Measurements from ENCODE around the gene VSIG10L.

The VSIG10L gene

DNA sequence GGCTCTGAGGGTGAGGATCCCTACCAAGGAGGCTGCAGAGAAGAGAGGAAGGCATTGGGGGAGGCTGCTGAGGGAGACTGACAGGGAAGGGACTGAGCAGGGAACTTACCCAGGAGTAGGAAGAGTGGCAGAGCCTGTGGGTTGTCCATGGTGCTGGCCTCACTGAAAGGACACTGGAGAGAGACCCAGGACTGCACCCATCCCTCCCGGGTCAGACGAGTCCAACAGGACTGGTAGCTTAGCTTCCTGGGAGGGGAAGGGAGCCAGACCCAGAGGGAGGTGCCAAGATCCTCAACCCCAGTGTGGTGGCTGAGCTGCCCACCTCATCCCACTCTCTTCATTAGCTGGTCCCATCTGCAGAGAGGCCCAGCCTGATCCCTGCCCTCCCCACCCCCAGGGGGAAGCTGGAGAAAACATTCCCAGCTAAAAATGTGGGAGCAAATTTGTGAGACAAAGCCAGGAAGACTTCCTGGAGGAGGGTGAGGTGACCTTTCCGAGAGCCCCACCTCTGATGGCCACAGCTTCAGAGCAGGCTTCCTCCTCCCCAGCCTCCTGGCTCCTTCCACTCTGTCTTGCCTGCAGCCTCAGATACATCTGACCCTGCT, at the start of gene VSIG10L:
TSS of gene VSIG10L (minus strand) at position 164 of the 605 bp plus-strand sequence. CDS start at position 149, 15 bp downstream.
- in situ Hi-C loops (cut with MboI; ENCODE audit: low pct_unique_long_range_greater_than_20kb, low sequenced_read_pairs): no loop called here

DNA sequence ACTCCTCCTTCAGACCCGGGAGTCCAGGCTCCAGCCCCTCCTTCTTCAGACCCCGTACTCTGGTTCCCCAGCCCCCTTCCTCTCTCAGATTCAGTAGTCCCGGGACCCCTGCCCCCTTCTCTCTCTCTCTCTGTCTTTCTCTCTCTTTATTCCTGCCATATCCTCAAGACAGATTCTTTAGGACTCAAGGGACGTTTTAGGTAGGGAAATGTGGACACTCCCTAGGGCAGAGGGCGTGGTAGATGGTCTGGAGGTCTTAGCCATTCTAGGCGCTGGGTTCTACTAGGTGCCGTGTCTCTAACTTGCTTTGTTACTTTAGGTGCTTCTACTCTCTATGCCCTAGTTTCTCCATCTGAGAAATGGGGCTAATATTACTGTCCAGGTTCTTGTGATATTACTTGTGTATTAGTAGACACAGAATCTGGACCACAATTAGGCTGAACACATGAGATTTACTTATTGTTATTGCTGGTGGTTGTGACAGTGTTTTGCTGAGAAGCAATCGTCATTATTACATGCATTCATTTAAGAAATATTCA, 49.2 kb upstream of the VSIG10L start:
- in situ Hi-C loops (cut with MboI; ENCODE audit: low pct_unique_long_range_greater_than_20kb, low sequenced_read_pairs): no loop called here
- no peak for DNase-seq

More for the DNA sequence above, at the start of gene VSIG10L:
- no peak for DNase-seq

DNA sequence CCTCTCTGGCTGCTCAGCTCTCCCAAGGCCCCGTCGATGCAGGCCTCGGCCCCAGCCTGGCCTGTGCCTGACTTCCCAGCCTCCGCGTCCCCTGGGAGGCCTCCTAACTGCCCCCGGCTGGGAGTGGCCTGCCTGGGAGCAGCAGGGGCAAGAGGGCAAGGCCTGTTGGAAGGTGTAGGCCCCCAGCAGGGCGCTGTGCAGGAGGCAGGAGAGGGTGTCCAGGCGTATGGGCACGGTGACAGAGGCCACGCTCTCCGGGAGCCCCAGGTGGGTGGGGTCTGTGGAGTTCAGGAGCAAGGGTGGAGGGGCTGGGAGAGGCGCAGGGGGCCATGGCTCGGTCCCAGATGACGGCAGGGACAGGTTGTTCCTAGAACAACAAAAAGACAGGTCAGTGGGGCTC, 47.2 kb upstream of the VSIG10L start:
- no peak for DNase-seq
- in situ Hi-C loops (cut with MboI; ENCODE audit: low pct_unique_long_range_greater_than_20kb, low sequenced_read_pairs): no loop called here

DNA sequence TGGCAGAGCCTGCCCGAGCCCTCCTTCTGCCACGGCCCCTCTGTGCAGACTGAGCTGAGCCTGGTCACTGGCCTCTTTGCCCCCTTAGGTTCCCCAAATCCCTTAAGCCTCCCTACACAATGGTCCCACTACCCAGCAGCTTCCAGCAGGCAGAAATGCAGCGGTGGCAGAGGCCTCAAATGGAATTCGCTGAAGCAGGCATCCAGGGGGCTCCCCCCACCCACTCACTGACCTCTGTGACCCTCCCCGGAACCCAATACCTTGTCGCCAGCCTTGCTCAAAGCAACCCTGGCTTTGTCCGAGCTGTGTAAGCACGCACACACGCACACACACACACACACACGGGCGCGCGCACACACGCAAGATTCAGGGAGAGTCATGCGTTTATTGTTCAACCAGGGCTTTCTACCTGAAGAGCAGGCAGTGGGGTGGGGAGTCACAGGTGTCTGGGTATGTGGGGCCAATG, 46.0 kb upstream of the VSIG10L start, which contains the start of gene LIM2:
TSS of gene LIM2 (minus strand) at position 51 of the 466 bp plus-strand sequence. CDS start 531 bp downstream, outside the sequence.
- in situ Hi-C loops (cut with MboI; ENCODE audit: low pct_unique_long_range_greater_than_20kb, low sequenced_read_pairs): no loop called here
- DNase-seq: no peak

DNA sequence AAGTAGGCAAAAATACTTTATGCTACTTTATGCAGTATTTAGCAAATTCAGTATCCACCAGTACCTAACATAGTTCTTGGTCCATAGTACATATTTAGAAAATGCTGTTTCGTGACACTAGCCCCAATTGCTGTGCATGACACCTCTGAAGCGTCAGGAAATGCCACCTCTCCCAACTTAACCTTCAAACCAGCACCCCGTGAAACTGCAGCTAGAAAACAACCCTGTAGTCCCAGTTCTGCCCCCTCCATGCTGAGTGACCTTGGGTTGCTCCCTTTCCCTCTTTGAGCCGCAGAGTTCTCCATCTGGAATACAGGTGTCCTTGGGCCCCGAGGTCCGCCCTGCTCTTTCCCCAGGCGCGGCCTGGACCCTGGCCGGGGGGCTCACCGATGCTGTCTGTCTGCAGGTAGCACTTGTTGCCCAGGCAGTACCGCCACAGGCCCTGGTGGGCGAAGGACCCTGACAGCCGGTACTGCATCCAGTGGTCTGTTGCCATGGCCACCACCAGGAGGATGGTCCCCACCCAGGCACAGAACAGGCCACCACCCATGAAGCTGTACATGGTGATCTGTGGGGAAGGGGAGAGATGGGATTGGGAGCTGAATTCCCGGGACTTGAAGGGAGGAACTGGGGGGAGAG, 45.1 kb upstream of the VSIG10L start:
- DNase-seq: no peak
- in situ Hi-C loops (cut with MboI; ENCODE audit: low pct_unique_long_range_greater_than_20kb, low sequenced_read_pairs): no loop called here

DNA sequence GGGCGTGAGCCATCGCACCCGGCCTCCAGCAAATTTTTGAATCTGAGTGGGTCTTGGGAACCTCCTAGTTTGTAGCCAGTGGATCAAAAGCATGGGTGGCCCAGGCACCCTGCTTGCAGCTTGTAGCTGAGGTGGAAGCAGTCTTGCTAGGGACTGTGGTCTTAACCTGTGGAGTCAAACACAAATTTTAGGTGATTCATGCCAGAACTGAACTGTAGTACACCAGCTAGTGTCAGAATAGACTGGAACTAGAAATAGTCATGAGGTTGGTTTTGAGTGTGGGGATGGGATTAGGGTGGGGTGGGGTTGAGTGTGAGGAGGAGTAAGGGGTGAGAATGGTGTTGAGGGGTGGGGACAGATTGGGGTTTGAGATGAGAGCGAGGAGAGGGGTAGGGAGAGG, 40.1 kb upstream of the VSIG10L start:
- in situ Hi-C loops (cut with MboI; ENCODE audit: low pct_unique_long_range_greater_than_20kb, low sequenced_read_pairs): no loop called here
- DNase-seq: no peak

DNA sequence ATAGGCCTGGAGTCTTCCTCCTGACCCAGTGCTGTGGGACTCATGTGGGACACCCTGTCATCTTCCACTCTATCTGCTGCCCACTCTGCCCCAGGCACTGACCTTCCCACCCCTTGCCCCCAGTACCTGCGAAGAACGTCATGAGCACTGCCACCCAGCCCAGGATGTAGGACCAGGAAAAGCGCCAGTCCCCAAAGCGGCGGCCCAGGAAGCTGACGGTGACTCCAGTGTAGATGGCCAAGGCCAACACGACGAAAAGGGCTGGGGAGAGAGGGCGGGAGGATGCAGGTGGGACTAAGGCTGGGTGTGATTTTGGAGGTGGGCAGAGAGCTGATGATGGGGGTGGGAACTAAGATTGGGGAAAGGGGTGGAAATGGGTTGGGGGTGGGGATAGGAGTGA, 38.4 kb upstream of the VSIG10L start:
- in situ Hi-C loops (cut with MboI; ENCODE audit: low pct_unique_long_range_greater_than_20kb, low sequenced_read_pairs): no loop called here
- no peak for DNase-seq

DNA sequence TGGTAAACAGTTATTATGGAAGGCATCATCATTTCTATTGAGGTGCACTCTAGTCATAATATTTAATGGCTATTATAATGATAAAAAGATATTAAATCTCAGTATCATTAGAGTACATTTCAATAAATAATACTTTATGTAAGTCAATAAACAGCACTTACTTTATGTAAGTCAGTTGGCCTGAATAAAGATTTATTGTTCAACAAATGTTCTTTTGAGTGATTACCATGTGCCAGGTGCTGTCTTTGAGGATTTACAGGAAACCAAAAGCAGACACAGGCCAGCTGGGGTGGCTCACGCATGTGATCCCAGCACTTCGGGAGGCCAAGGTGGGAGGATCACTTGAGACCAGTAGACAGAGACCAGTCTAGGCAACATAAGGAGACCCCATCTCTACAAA, 35.5 kb upstream of the VSIG10L start:
- in situ Hi-C loops (cut with MboI; ENCODE audit: low pct_unique_long_range_greater_than_20kb, low sequenced_read_pairs): no loop called here

DNA sequence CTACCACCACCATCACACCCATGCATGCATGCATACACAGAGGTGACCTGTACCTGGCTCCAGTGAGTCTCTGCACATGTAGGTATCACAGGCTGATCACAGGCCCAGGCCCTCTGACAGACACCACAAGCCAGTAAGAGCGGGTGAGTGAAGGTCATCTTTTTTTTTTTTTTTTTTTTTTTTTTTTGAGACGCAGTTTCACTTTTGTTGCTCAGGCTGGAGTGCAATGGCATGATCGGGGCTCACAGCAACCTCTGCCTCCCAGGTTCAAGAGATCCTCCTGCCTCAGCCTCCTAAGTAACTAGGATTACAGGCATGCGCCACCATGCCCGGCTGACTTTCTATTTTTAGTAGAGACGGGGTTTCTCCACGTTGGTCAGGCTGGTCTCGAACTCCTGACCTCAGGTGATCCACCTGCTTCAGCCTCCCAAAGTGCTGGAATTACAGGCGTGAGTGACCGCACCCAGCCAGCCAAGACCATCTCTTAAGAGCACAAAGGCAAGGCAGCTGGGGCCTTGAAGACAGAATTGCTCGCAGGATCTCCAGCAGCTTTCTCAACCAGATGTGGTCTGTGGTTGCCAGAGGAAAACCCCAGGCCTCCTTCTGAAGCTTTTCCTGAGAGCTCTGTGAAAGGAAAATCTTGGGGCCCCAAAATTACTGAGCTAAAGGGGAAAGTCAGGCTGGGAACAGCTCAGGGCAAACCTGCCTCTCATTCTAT, 33.7 kb upstream of the VSIG10L start:
- peak; percentile 37 for DNase-seq
- in situ Hi-C loops (cut with MboI; ENCODE audit: low pct_unique_long_range_greater_than_20kb, low sequenced_read_pairs): no loop called here

More for the DNA sequence above, 35.5 kb upstream of the VSIG10L start:
- DNase-seq: no peak

DNA sequence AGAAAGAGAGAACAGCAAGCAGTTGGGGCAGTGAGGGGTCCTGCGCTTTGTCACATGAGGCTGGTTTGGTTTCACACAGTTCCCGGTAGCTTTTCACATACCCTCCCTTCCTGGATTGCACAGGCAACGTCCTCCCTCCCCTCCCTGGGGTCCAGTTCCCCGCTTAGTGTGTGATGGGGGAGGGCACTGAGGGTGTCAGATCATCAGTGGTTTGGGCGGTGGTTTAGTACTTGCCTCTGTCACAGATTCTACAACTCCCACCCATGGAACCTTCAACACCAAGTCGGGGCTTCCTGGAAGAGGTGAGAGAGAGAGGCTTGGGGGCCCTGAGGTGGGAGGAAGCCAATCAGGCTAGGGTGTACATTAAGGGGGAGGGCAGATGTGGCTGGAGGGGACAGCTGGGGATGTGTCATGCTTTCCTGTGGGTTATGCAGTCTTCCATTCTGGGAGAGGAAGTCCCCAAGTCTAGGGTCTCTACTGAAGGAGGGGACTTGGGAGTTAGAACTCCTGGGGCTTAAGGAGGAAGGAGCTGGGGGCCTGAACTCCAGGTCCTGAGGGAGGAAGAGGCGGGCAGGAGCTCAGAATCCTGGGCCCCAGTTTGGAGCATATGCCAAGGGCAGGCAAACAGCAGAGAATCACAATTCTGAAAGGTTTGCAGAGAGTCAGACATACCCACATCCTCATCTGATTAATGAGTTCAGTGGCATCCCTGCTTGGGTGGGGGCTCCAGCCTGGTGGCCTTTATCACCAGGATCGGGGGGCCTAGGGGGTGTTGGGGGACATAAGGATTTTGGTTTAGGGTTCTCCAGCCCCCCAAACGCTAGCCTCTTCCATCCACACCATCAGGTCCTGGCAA, 30.9 kb upstream of the VSIG10L start, which contains the start of gene NKG7:
TSS of gene NKG7 (minus strand) at position 6 of the 856 bp plus-strand sequence. CDS start 119 bp downstream, outside the sequence.
- in situ Hi-C loops (cut with MboI; ENCODE audit: low pct_unique_long_range_greater_than_20kb, low sequenced_read_pairs): no loop called here
- DNase-seq: peak; percentile 97

DNA sequence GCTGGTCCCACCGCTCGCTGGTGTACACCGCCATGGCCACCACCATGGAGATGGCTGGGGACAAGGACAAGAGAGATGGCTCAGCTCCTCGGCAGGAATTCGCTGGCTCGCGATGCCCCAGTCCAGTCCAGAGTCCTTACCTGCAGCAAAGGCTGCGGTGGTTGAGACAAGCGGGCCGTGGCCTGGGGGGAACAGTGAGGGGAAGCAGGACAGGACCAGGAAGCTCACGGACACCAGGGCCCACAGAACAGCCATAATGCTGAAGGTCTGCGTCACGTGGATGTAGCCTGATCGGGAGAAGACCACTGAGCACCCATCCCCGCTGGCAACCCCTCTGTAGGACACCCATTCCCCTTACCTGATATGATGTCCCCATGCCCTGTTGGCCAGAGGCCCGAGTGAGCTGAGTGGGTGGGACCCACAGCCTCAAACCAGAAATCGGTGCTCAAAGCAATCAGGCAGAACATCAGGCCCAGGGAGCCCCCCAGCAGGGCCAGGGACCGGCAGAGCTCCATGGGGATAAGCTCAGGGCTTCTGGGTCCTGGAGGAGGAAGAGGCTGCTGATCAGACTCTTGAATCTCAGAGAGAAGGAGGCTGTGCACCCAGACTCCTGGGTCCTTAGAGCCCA, 30.2 kb upstream of the VSIG10L start:
- no peak for DNase-seq
- in situ Hi-C loops (cut with MboI; ENCODE audit: low pct_unique_long_range_greater_than_20kb, low sequenced_read_pairs): no loop called here

DNA sequence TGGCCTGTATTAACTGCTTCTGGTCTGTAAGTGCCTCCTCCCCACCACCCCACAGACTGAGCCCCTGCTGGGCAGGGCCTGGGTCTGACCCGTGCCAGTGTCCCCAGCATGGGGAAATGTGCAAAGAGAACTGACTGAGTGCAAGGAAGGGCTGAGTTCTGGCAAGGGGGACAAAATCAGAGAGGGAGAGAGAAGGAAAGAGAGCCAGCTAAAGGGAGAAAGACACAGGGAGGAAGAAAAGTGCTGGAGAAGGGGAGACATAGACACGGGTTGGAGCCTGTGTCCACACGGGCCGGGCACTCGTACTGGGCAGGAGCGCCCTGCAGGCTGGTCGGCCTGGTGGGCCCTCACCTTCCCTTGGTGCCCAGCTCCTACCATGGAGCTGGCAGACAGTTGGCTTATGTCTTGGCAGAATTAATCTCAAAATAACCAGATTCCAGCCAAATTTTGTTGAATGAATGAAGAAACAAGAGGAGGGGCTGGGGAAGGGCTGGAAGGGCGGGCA, 29.3 kb upstream of the VSIG10L start:
- in situ Hi-C loops (cut with MboI; ENCODE audit: low pct_unique_long_range_greater_than_20kb, low sequenced_read_pairs): no loop called here
- no peak for DNase-seq

DNA sequence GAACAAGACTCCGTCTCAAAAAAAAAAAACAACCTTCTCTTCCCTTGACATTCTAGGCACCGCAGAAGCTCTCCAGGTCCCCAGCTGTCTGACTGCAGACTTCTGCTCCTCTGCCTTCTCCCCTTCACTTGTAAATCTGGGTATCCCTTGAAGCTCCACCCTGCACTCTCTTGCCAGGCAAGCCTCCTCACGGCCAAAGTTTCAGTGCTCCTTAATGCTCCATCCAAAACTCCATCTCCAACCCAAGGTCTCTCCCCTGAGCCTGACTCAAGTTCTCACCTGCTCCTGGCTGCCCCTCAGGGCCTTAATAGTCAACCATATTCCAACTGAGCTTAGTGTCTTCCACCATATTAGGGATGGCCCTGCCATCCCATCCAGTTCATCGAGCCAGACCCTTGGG, 28.3 kb upstream of the VSIG10L start:
- in situ Hi-C loops (cut with MboI; ENCODE audit: low pct_unique_long_range_greater_than_20kb, low sequenced_read_pairs): no loop called here
- no peak for DNase-seq

DNA sequence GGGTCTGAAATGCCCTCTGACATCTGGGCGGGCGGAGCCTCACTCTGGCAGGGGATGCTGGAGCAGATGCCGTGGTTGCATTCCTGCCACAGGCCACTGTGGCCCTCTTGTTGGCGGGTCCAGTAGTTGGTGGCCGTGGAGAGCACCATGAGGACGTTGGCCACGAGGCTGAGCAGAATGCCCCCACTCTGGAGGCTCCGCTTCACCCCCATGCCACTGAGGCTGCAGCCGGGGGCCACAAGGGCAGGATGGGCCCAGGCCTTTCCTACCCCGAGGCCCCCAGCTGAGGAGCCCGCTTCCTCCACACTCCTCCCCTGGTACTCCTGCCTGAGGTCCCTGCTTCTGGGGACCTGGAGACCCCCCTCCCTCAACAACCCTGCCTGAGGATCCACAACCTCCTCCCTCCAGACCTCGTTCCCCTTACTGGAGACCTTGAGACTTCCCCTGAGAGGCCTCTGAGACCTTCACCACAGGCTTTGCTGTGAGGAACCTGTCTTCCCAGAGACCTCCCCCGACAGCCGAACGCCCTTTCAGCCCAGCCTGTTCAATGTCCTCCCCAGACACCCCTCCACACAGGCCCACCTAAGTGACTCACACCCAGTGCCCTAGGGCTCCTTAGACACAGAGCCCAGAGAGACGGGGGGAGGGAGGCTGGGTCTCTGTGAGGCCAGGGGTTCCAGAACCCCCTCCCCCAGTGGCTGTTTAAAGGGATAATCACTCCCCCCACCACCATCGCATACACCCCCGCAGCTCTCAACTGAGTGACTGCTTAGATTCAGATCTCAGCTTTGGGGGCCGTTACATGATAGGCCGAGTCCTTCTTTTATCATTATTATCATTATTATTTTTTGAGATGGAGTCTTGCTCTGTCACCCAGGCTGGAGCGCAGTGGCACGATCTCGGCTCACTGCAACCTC, 26.7 kb upstream of the VSIG10L start, which contains the start of gene CLDND2:
TSS of gene CLDND2 (minus strand) at position 638 of the 917 bp plus-strand sequence. CDS start at position 212, 426 bp downstream.
- in situ Hi-C loops (cut with MboI; ENCODE audit: low pct_unique_long_range_greater_than_20kb, low sequenced_read_pairs): no loop called here
- peak; percentile 57 for DNase-seq

DNA sequence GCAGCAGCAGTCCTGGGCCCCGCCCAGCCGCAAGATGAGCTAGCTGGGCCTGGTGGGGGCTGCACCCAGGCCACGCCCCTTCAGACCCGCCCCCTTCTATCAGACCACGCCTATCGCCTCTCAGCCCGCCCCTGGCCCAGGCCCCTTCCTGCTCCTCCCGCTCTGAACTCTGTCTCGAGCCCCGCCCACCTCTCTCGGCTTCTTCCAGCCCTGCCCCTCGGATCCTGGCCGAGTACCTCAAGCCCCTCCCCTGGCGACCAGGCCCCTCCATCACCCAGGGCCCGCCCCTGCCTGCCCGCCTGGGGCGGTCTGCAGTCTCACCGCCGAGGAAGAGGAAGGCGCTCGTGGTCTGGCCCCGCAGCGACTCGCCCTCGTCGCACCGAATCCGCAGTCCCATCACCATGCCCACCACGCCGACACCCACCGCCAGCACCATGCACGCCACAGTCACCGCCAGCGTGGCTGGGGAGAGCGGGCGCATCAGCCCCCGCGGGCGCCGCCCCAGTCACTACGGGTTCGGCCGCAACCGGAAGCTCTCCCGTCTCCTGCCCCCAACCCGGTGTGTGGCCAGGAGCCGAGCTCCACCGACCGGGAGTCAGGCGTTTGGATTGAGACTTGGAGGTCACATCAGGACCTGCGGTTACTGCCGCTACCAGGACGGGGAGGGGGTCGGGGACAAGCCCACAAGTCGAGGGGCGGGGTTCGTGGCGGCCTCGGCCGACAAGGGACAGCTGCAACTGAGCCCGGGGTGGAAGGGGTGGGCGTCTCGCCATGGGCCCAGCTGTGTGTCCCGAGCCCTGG, 25.8 kb upstream of the VSIG10L start:
- peak; percentile 99 for DNase-seq
- in situ Hi-C loops (cut with MboI; ENCODE audit: low pct_unique_long_range_greater_than_20kb, low sequenced_read_pairs): no loop called here

DNA sequence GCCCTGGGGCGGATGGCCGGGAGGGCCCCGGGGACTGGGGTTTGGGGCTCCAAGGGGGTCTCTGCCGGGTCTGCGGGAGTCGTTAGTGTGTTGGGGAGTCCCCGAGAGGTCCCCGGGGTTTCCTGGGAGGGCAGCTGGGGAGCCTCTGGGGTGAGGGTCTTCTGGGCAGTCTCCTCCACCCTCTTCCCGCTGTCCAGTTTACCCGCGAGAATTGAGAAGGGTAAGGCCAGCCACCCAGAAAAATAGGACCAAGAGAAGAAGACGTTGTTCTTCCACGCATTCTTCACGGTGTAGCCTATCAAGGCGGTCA, 25.3 kb upstream of the VSIG10L start:
- DNase-seq: no peak
- in situ Hi-C loops (cut with MboI; ENCODE audit: low pct_unique_long_range_greater_than_20kb, low sequenced_read_pairs): no loop called here
